ENCODE results near the gene CDKL2.

DNA sequence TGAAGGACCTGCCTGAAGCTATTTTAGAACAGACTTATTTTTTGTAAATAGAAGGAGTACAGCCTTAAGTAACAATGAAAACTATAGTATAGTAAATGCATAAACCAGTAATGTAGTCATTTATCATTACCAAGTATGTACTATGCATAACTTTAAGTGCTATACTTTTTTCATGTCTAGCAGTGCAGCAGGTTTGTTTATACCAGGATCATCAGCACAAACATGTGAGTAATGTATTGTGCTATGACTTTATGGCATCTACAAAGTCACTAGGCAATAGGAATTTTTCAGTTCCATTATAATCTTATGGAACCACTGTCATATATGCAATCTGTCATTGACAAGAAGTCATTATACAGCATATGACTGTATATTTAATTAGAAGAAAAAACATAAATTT is 77.9 kb downstream of the CDKL2 start:
- TF ChIP-seq POLR2A (IDR thresholded peaks at IDR 0.05; ENCODE audit: extremely low read depth, insufficient read length) (no peak), CTCF (IDR thresholded peaks at IDR 0.05; ENCODE audit: low read depth, low read length) (no peak), MAX (IDR thresholded peaks at IDR 0.05; ENCODE audit: low read depth, low read length) (no peak), MYC (IDR thresholded peaks at IDR 0.05; ENCODE audit: low read depth, low read length) (no peak)

Measured in NB4 (cell line).